Testis (tissue), 2 donors: Measurements from ENCODE around the gene LST1.

Experiments
- CTCF ChIP-seq, 3 experiments: fragments of 450-650 bp in 2 of 3; fragments of 200-600 bp in 1 of 3; sonication (generic) in 1 of 3; IDR thresholded peaks; one replicate each; pipeline ENCODE4 v1.5.1; 2016 to 2019; ENCODE audit warnings: antibody characterized with exemption in 3 of 3, mild to moderate bottlenecking in 2 of 3, moderate library complexity in 1 of 3
- POLR2A ChIP-seq: fragments of 450-650 bp; IDR thresholded peaks from one replicate; pipeline ENCODE4 v1.6.1; 2017; ENCODE audit warnings: antibody characterized with exemption, mild to moderate bottlenecking, moderate library complexity

- no peak for TF ChIP-seq CTCF (IDR thresholded peaks at IDR 0.05)
- no peak for TF ChIP-seq POLR2A
These were observed 27.2 kb upstream of the LST1 start for GRCh38 chr6:31558631-31559500.
